Omental fat pad (tissue), 4 donors: ENCODE measurements around the gene PEPD. TPM values are rescaled to one million over a fixed set of nuclear protein-coding genes. Genes with fewer than 3 reads are reported as not detected.

Experiments used
- ATAC-seq: fragments of 150-250 bp; one replicate; pipeline ENCODE4 v1.9.1; 2016; ENCODE audit warnings: mild to moderate bottlenecking, moderate library complexity; ENCODE audit not compliant: low FRiP score
- DNase-seq: peaks from one replicate; pipeline ENCODE4 v3.0.0-alpha.2; 2019; ENCODE audit warnings: low spot score
- total RNA-seq, 4 donors: library from RNA; depleted of rRNA; stranded (reverse); fragments of >200 nt; gene quantifications; one replicate each; pipeline ENCODE4 v1.1.0, GENCODE V29; 2016
- TF ChIP-seq, protein P1 (sequence below), 3 donors: fragments of 450-650 bp; IDR thresholded peaks; one replicate each; pipeline ENCODE4 v1.5.1; 2016 to 2017; ENCODE audit warnings: antibody characterized with exemption in 3 of 3, mild to moderate bottlenecking in 3 of 3, moderate library complexity in 2 of 3

Gene PEPD
- total RNA-seq, 4 donors from 2014 or later, result 78.9 to 99.3 (median 89.8) TPM

DNA sequence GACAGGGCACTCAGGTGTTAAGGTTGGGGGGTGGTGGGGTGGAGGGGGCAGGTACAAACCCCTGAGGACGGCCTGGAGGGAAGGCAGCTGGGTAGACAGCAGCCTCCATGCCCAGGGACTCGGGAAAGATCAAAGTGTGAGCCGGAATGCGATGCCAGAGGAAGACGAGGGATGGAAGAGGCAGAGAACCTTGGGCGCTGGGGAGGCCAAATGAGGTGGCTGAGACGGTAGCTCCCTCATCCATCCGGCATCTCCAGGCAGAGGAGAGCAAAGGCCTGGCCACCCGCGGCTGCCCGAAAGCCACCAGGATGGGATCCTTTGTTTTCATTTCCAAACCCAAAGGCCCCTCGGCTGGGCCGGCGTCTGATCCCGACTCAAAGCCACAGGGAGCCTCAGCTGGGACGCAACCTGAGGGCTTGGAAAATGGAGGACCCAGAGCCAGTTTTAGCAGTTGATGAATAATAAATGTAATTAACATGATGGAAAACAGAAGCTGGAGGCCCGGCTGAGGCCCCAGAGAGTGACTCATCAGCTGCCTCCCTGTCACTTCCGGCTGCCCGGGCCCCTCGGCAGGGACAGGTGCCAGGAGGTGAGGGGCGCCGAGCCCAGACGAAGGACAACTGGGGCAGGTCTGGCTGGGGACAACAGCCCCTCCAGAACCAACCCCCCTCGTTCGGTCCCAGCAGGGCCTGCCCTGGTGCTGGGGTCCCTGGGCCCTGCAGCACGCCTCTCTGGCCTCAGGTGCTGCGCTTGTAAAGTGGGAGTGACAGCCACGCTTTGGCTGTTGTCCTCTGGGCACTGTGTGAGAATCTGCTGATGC, 86.5 kb downstream of the PEPD start:
- ATAC-seq (no peak), DNase-seq (no peak)
- TF ChIP-seq, protein P1, sequence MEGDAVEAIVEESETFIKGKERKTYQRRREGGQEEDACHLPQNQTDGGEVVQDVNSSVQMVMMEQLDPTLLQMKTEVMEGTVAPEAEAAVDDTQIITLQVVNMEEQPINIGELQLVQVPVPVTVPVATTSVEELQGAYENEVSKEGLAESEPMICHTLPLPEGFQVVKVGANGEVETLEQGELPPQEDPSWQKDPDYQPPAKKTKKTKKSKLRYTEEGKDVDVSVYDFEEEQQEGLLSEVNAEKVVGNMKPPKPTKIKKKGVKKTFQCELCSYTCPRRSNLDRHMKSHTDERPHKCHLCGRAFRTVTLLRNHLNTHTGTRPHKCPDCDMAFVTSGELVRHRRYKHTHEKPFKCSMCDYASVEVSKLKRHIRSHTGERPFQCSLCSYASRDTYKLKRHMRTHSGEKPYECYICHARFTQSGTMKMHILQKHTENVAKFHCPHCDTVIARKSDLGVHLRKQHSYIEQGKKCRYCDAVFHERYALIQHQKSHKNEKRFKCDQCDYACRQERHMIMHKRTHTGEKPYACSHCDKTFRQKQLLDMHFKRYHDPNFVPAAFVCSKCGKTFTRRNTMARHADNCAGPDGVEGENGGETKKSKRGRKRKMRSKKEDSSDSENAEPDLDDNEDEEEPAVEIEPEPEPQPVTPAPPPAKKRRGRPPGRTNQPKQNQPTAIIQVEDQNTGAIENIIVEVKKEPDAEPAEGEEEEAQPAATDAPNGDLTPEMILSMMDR (IDR thresholded peaks at IDR 0.05), result no peak

DNA sequence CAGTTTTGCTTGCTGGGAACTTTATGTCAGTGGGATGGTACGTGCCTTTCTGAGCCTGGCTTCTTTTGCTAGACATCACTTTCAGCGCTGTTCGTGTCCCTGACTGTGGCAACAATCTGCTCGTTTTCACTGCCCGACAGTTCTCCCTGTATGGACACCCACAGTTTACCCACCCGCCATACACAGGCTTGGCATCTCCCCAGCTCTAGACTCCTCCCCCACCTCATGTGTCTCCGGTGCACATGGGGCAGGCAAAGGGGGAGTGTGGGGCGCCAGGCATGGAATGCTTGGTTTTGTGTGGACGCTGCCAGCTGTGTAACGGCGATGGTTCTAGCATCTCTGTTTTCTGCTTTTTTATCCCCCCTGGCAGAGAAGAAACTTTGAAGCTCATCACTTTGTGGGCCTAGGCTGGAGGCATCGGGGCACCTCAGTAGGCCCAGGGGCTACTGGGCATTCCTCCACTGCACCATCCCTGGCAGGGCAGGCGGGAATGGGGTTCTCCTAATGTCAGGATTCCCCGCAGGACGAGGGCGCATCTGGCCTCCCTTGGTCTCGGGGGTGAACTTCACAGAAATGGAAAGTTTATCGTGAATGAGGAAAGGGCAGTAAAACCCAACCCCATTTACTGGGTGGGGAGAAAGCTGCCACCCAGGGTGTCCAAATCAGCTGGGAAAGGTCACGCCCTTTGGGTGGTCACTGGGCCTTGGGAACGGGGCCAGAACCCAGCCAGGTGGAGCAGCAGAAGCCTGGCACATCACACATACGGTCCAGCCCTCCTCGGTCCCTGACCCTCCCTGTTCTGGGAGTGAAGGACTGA, 87.3 kb downstream of the PEPD start:
- DNase-seq, result no peak
- TF ChIP-seq, protein P1 (IDR thresholded peaks at IDR 0.05), result no peak
- no peak for ATAC-seq

DNA sequence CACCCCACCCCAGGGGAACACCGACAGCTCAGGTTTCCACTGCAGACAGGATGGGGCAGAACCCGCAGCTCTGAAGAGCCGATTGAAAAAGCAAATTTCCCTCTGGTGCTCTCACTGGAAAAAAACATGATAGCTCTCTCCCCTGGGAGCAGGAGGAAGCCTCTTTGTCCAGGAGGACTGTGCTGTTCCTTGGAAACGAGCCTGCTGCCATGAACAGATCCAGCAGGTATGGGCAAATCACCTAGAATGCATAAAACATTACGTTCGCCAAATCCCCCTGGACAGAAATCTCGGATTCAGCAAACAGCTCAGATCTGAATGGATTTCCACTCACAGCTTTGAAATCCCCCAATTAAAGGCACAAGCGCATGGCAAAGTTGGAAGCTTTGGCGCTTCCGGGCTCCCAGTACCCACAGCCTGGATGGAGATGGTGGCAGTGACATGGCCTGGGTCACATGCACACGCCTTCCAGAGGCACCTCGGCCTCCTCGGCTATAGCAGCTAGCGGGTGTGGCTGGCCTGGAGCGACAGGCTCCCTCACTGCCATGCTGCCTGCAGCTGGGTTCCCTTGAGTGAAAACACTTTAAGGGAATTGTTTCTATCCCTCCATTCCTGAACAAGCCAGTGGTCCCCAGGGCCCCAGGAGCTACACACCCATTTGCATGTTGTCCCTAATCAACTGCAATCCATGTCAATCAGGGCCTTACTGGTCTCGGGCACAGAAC, 89.0 kb downstream of the PEPD start:
- DNase-seq (no peak), ATAC-seq (no peak)
- TF ChIP-seq, protein P1 (IDR thresholded peaks at IDR 0.05), result no peak

- TF ChIP-seq, protein P1 (IDR thresholded peaks at IDR 0.05), result no peak
- no peak for DNase-seq
- ATAC-seq, result no peak
Observed at GRCh38 chr19:33432015-33432414, 89.6 kb downstream of the PEPD start.

GRCh38 chr19:33430674-33431277, 90.8 kb downstream of the PEPD start:
- DNase-seq, result no peak
- ATAC-seq, result no peak

More at GRCh38 chr19:33430674-33431277, 90.8 kb downstream of the PEPD start:
- TF ChIP-seq, protein P1 (IDR thresholded peaks at IDR 0.05), result no peak
